ENCODE measurements around the gene STMND1. TPM values are rescaled to one million over a fixed set of nuclear protein-coding genes. Genes with fewer than 3 reads are reported as not detected.

STMND1 gene
- total RNA-seq (2013; cell fraction: nucleolus; rRNA removed), result not detected in 2 replicates
- total RNA-seq (2014; rRNA removed), result not detected in 2 replicates
- not detected in 2 replicates for total RNA-seq (2014; rRNA removed; fragmentation: Illumina TruSeq; extraction: Trizol)
- not detected in 2 replicates for total RNA-seq (2021)
- polyA plus RNA-seq (2011; ENCODE audit: low read depth), result not detected
- not detected in 2 replicates for polyA plus RNA-seq (2011; rRNA removed)
- not detected in 2 replicates for polyA plus RNA-seq (2011; cell fraction: cytosol; rRNA removed)
- polyA plus RNA-seq (2011; cell fraction: nucleus; rRNA removed), result not detected in 2 replicates
- polyA plus RNA-seq (2012), result not detected in 2 replicates
- polyA plus RNA-seq (2014; fragmentation: Illumina TruSeq; extraction: Trizol), result not detected in 2 replicates
- polyA plus RNA-seq (2014; fragmentation: Nextera tagmentation; extraction: Ambion mirVana), result not detected
- polyA plus RNA-seq (2014; rRNA removed), result not detected in 2 replicates
- under 1 TPM in 1 of 2 experiments, not detected in 1; 0.15 TPM for polyA plus RNA-seq (2016; fragmentation: Nextera tagmentation; extraction: Ambion mirVana)
- not detected in 2 replicates for polyA minus RNA-seq (2011; rRNA and poly(A)+ RNA removed)
- polyA minus RNA-seq (2011; cell fraction: cytosol; rRNA and poly(A)+ RNA removed), result not detected in 2 replicates
- polyA minus RNA-seq (2011; cell fraction: nucleus; rRNA and poly(A)+ RNA removed), result not detected in 2 replicates
- percentile 6 among the genes with signal in this experiment for Bru-seq, nascent RNA
- BruChase-seq, experiment 1, labeled RNA remaining after a 6-hour chase, result percentile 9 among the genes with signal in this experiment
- percentile 12 among the genes with signal in this experiment for BruChase-seq, experiment 2, labeled RNA remaining after a 2-hour chase
- long read RNA-seq, experiment 1, result 0 reads
- long read RNA-seq, experiment 2, result 0 reads

- ATAC-seq, result no peak
- SMC1A ChIA-PET (ENCODE audit: uncharacterized antibody, unreplicated experiment), result no interaction called here
- RAD21 ChIA-PET (ENCODE audit: unreplicated experiment), result no interaction called here
- Histone ChIP-seq H3K4me3 (no peak within 1 kb of the TSS), H3K4me1 (ENCODE audit: control insufficient read depth, insufficient read depth, low read length) (no peaks in the 10 kb centered on the region), H3K36me3 (ENCODE audit: control insufficient read depth in 2 of 2, insufficient read depth in 2 of 2, low read length in 1 of 2) (no peaks in the 10 kb centered on the region), H3K27me3 (replicated peaks in 1 of 2; ENCODE audit: control insufficient read depth in 2 of 2, insufficient read depth in 2 of 2, low read length in 1 of 2) (peaks cover 0 to 3% of the 10 kb centered on the region in 2 experiments; a peak in 2 of 4 replicates), H4K20me1 (ENCODE audit: control insufficient read depth, insufficient read depth) (no peaks in the 10 kb centered on the region), H3K9me3 (replicated peaks; ENCODE audit: control insufficient read depth, insufficient read depth, low read length) (no peaks in the 10 kb centered on the region; the same call in 2 of the 3 replicates), H3K4me2 (ENCODE audit: control insufficient read depth, insufficient read depth) (no peak within 1 kb of the TSS), H2AFZ (ENCODE audit: control insufficient read depth, low read depth, low read length) (no peak within 1 kb of the TSS), H3K9ac (ENCODE audit: control insufficient read depth, insufficient read depth, low read length) (no peak within 1 kb of the TSS), H3K27ac (ENCODE audit: control insufficient read depth, insufficient read depth) (no peak within 1 kb of the TSS), H3K79me2 (ENCODE audit: control insufficient read depth, insufficient read depth, low read length) (no peaks in the 10 kb centered on the region)
- POLR2A ChIA-PET, result no interaction called here
- DNase-seq (ENCODE audit: low read depth, low spot score), result no peak
- no peak for FAIRE-seq
- 50% methylated on average over 47 of the region's 57 CpGs for whole genome bisulfite sequencing (ENCODE audit: insufficient coverage, insufficient replicate concordance, low lambda C conversion rate, missing lambda C conversion rate)
- CTCF ChIA-PET, result no interaction called here
- intact Hi-C loops (cut with micrococcal nuclease; ENCODE audit: unreplicated experiment), result no loop called here
- no TSS peak for BruUV-seq (replicated peaks)
- in situ Hi-C loops (cut with MboI), result no loop called here
- TF ChIP-seq ETV6 (conservative IDR thresholded peaks at IDR 0.05 in 1 of 2, IDR thresholded peaks at IDR 0.05 in 1 of 2; ENCODE audit: borderline replicate concordance in 1 of 2, low read depth in 1 of 2), result no peak
- no peak for TF ChIP-seq SMC3 (IDR thresholded peaks at IDR 0.05; ENCODE audit: borderline replicate concordance, low read length)
- TF ChIP-seq CEBPB (IDR thresholded peaks at IDR 0.05; ENCODE audit: borderline replicate concordance in 1 of 2, low read depth in 2 of 2, low read length in 2 of 2), result no peak
- TF ChIP-seq NR2C1 (IDR thresholded peaks at IDR 0.05), result no peak
- TF ChIP-seq MYB (IDR thresholded peaks at IDR 0.05; ENCODE audit: borderline replicate concordance, low read depth, low read length), result no peak
- no peak for TF ChIP-seq FOXM1 (IDR thresholded peaks at IDR 0.05; ENCODE audit: low read depth, low read length)
- no peak for TF ChIP-seq ZNF687 (IDR thresholded peaks at IDR 0.05)
- TF ChIP-seq RAD21 (IDR thresholded peaks at IDR 0.05; ENCODE audit: insufficient read depth, low read depth, low read length), result no peak
- no peak for TF ChIP-seq BCLAF1 (IDR thresholded peaks at IDR 0.05)
- no peak for TF ChIP-seq HDAC6 (IDR thresholded peaks at IDR 0.05; ENCODE audit: unreplicated experiment)
- TF ChIP-seq STAT3 (IDR thresholded peaks at IDR 0.05; ENCODE audit: low read depth, low read length), result no peak
- no peak for TF ChIP-seq ZSCAN29 (IDR thresholded peaks at IDR 0.05)
- TF ChIP-seq CREB1 (IDR thresholded peaks at IDR 0.05; ENCODE audit: low read depth), result no peak
Measured at GRCh38 chr6:17101422-17102257, at the start of gene STMND1. Gene STMND1, plus strand, starts transcription at chr6:17102050. Its CDS starts 208 bp downstream, at chr6:17102258.

Data from GM12878 (cell line).